ENCODE results near the gene ISM2. TPM values are rescaled to one million over a fixed set of nuclear protein-coding genes. Genes with fewer than 3 reads are reported as not detected.

The ISM2 gene
- total RNA-seq, 3 donors from 2014 or later = 0.10 to 0.98 TPM; not detected in 1

GRCh38 chr14:77502109-77502782 is 3.6 kb upstream of the ISM2 start:
- DNase-seq (no peak), ATAC-seq (peak; percentile 78)
- peaks cover 3% of the 10 kb centered on the region for H3K9me3 ChIP-seq
- H3K4me1 ChIP-seq (ENCODE audit: low read depth) = peaks cover 12% of the 10 kb centered on the region
- TF ChIP-seq CTCF (IDR thresholded peaks at IDR 0.05) = no peak
- H3K4me3 ChIP-seq = no peak overlapping the region
- intact Hi-C loops (cut with DNase I, micrococcal nuclease) = no loop called here
- H3K36me3 ChIP-seq (ENCODE audit: low read depth) = no peaks in the 10 kb centered on the region

GRCh38 chr14:77498984-77499527 is 440 bp upstream of the ISM2 start:
- peaks cover 3% of the 10 kb centered on the region for H3K9me3 ChIP-seq
- H3K4me1 ChIP-seq (ENCODE audit: low read depth) = peaks cover 12% of the 10 kb centered on the region
- peak; percentile 24 for ATAC-seq
- intact Hi-C loops (cut with DNase I, micrococcal nuclease) = no loop called here
- DNase-seq = no peak
- no peaks in the 10 kb centered on the region for H3K36me3 ChIP-seq (ENCODE audit: low read depth)
- no peak overlapping the region for H3K4me3 ChIP-seq
- TF ChIP-seq CTCF (IDR thresholded peaks at IDR 0.05) = no peak

DNA sequence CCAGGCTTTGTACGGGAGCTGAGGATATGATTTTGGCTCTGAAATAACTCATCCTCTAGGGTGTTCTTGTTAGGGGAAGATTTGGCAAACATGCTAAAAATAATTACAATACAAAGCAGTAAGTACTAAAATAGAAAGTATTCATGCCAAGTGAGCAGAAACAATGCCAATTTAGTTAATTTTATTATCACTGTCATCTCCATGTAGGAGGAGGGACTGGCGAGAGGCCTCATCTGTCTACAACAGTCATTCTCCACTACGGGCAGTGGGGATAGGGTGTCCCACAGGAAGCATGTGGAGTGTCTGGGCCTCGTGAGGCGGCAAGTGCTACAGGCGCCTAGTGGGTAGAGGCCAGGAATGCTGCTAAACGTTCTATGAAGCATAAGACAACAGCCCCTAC is 3.3 kb downstream of the ISM2 start:
- DNase-seq = no peak
- TF ChIP-seq CTCF (IDR thresholded peaks at IDR 0.05) = no peak
- H3K36me3 ChIP-seq (ENCODE audit: low read depth) = no peaks in the 10 kb centered on the region
- intact Hi-C loops (cut with DNase I, micrococcal nuclease) = no loop called here
- peaks cover 12% of the 10 kb centered on the region for H3K4me1 ChIP-seq (ENCODE audit: low read depth)
- no peak for ATAC-seq
- H3K9me3 ChIP-seq = no peaks in the 10 kb centered on the region
- no peak overlapping the region for H3K4me3 ChIP-seq

DNA sequence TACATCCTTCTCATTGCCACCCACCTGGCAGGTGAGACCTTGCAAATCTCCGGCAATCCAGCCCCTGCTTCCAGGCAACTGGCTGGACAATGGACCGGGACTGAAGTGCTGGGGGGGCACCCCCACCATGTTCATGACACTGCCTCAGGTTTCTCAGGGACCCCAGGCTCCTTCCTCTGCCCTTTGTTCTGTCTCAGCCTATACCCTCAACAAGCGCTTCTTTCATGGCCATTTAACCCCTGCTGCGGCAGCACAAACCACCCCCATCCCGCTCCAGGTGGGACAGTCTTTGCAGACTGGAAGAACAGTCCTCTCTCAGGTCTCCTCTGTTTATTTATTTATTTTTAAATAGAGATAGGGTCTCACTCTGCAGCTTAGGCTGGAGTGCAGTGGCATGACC is 7.6 kb downstream of the ISM2 start:
- no peaks in the 10 kb centered on the region for H3K9me3 ChIP-seq
- H3K36me3 ChIP-seq (ENCODE audit: low read depth) = no peaks in the 10 kb centered on the region
- H3K4me1 ChIP-seq (ENCODE audit: low read depth) = no peaks in the 10 kb centered on the region
- no peak overlapping the region for H3K4me3 ChIP-seq
- peak in 1 of 3 donors; percentile 18 for DNase-seq
- intact Hi-C loops (cut with DNase I, micrococcal nuclease) = no loop called here
- ATAC-seq = no peak
- no peak for TF ChIP-seq CTCF (IDR thresholded peaks at IDR 0.05)

GRCh38 chr14:77490347-77490986 is 8.1 kb downstream of the ISM2 start:
- no peaks in the 10 kb centered on the region for H3K9me3 ChIP-seq
- H3K36me3 ChIP-seq (ENCODE audit: low read depth) = no peaks in the 10 kb centered on the region
- no peak for DNase-seq
- ATAC-seq = no peak
- intact Hi-C loops (cut with DNase I, micrococcal nuclease) = no loop called here
- H3K4me3 ChIP-seq = no peak overlapping the region
- TF ChIP-seq CTCF (IDR thresholded peaks at IDR 0.05) = no peak
- H3K4me1 ChIP-seq (ENCODE audit: low read depth) = no peaks in the 10 kb centered on the region

All from mucosa of descending colon (tissue), 3 donors.